PC-3 (cell line): Measurements from ENCODE around the gene SHISA8. TPM values are rescaled to one million over a fixed set of nuclear protein-coding genes. Genes with fewer than 3 reads are reported as not detected.

ENCODE experiments used
- ATAC-seq: fragments of 200-7000 bp; cut with Tn5 transposase; 2 replicates; pipeline ENCODE4 v1.9.1; 2020; ENCODE audit warnings: mild to moderate bottlenecking, moderate library complexity
- BruUV-seq: library from RNA; stranded (reverse); fragments of 400-500 nt; replicated peaks from 2 replicates; lab custom pipeline; 2021; lab: Mats Ljungman, UMichigan
- CTCF ChIA-PET: fragments of 300-600 bp; sonication (Branson Sonifier 250); formaldehyde crosslinking; loops from one replicate; lab custom pipeline; 2022; ENCODE audit warnings: antibody characterized with exemption; lab: Charles Lee
- POLR2A ChIA-PET: fragments of 300-600 bp; sonication (Branson Sonifier 250); formaldehyde crosslinking; loops from one replicate; lab custom pipeline; 2022; ENCODE audit warnings: antibody characterized with exemption; ENCODE audit not compliant: unreplicated experiment; lab: Charles Lee
- DNase-seq: peaks from one replicate; pipeline ENCODE4 v3.0.0-alpha.2; 2015
- H2AFZ ChIP-seq: fragments of 300-600 bp; sonication (generic); 2 replicates; pipeline ENCODE4 v1.6.0; 2016; ENCODE audit warnings: antibody characterized with exemption, low read length
- H3F3A ChIP-seq: fragments of 300-600 bp; sonication (generic); one replicate; pipeline ENCODE4 v1.6.0; 2017; ENCODE audit warnings: antibody characterized with exemption, low read length, control low read depth, mild to moderate bottlenecking; ENCODE audit not compliant: unreplicated experiment
- H3K27ac ChIP-seq: fragments of 300-600 bp; sonication (generic); 2 replicates; pipeline ENCODE4 v1.5.1; 2016; ENCODE audit warnings: mild to moderate bottlenecking, low read length
- H3K27me3 ChIP-seq: fragments of 300-600 bp; sonication (generic); 2 replicates; pipeline ENCODE4 v1.6.1; 2016; ENCODE audit warnings: low read length, mixed read lengths
- H3K36me3 ChIP-seq: fragments of 300-600 bp; sonication (generic); 2 replicates; pipeline ENCODE4 v1.6.1; 2016; ENCODE audit warnings: low read depth, mixed run types, low read length, mixed read lengths
- H3K4me1 ChIP-seq: fragments of 300-600 bp; sonication (generic); 2 replicates; pipeline ENCODE4 v1.5.1; 2016; ENCODE audit warnings: low read length; ENCODE audit not compliant: insufficient read depth
- H3K4me2 ChIP-seq: fragments of 300-600 bp; sonication (generic); 2 replicates; pipeline ENCODE4 v1.6.0; 2016; ENCODE audit warnings: low read length
- H3K4me3 ChIP-seq: fragments of 300-600 bp; sonication (generic); 2 replicates; pipeline ENCODE4 v1.5.1; 2016; ENCODE audit warnings: mild to moderate bottlenecking, low read length, mixed read lengths
- H3K79me2 ChIP-seq: fragments of 300-600 bp; sonication (generic); 2 replicates; pipeline ENCODE4 v1.6.1; 2017; ENCODE audit warnings: low read length, mixed read lengths
- H3K9ac ChIP-seq: fragments of 300-600 bp; sonication (generic); 2 replicates; pipeline ENCODE4 v1.6.0; 2016; ENCODE audit warnings: mild to moderate bottlenecking, low read length
- H3K9me2 ChIP-seq: fragments of 300-600 bp; sonication (generic); replicated peaks from 2 replicates; pipeline ENCODE4 v1.6.1; 2016; ENCODE audit warnings: mixed run types, low read length, mixed read lengths
- H3K9me3 ChIP-seq: fragments of 300-600 bp; sonication (generic); 2 replicates; pipeline ENCODE4 v1.6.1; 2016; ENCODE audit warnings: low read length, mixed read lengths
- H4K20me1 ChIP-seq: fragments of 300-600 bp; sonication (generic); 2 replicates; pipeline ENCODE4 v1.6.1; 2016; ENCODE audit warnings: low read length, mixed read lengths
- EZH2 ChIP-seq: fragments of 300-600 bp; sonication (generic); IDR thresholded peaks from one replicate; pipeline ENCODE4 v1.6.1; 2017; ENCODE audit warnings: antibody characterized with exemption, mild to moderate bottlenecking, low read length; ENCODE audit not compliant: unreplicated experiment
- EZH2phosphoT487 ChIP-seq: fragments of 300-600 bp; sonication (generic); IDR thresholded peaks from 2 replicates; pipeline ENCODE4 v1.6.1; 2018; ENCODE audit warnings: mild to moderate bottlenecking, antibody characterized with exemption, low read length, borderline replicate concordance
- intact Hi-C: fragments of 100-400 bp; cut with micrococcal nuclease; formaldehyde crosslinking; loops from 2 replicates; pipeline ENCODE4 v1.9.0; 2023
- total RNA-seq: library from RNA; depleted of rRNA; stranded (reverse); fragments of >200 nt; gene quantifications from 2 replicates; pipeline ENCODE4 v1.2.3, GENCODE V29; 2014
- TF ChIP-seq, protein P1 (sequence below): fragments of 300-600 bp; sonication (generic); conservative IDR thresholded peaks from 2 replicates; pipeline ENCODE4 v1.5.1; 2017; ENCODE audit warnings: antibody characterized with exemption, low read depth, mild to moderate bottlenecking, low read length

Gene SHISA8
- total RNA-seq, 1 experiment from 2014 or later = not detected

DNA sequence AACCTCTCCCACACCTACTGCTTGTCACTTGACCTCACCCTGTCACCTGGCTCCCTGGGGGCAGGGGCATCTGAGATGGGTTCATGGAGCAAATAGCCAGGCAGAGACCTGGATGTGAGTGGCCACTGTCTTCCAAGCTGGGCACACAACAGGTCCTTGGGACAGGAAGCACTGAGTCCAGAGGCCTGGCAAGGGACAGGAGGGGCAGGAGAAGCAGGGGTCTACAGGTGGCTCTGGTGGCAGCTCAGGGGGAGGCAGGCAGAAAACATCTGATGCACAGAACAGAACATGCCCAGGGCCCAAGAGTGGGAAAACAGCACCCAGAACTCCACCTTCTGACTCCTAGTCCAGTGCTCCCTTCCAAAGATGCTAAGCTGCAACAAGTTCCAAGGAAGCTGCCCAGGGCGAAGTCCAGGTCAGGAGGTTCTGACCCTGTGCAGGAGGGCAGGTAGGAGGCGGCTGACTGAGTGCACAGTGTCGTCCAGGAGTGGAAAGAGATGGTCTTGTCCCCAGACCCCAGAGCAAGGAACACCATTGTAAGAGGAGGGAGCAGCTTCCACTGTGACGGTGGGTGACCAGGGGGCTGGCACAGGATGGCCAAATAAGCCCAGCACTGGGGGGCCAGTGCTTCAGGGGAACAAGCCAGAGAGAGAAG is 8.2 kb upstream of the SHISA8 start:
- H3K27me3 ChIP-seq = no peaks in the 10 kb centered on the region
- H3K27ac ChIP-seq = no peak overlapping the region
- peaks cover 4% of the 10 kb centered on the region for H3K4me1 ChIP-seq
- no peaks in the 10 kb centered on the region for H3K9me2 ChIP-seq
- no peaks in the 10 kb centered on the region for H4K20me1 ChIP-seq
- no peaks in the 10 kb centered on the region for H3K36me3 ChIP-seq
- TF ChIP-seq EZH2 (no peak), EZH2phosphoT487 (no peak)
- ATAC-seq (no peak), DNase-seq (no peak)
- no peak overlapping the region for H3K9ac ChIP-seq
- no peaks in the 10 kb centered on the region for H3K79me2 ChIP-seq
- H3K9me3 ChIP-seq = no peaks in the 10 kb centered on the region
- no peaks in the 10 kb centered on the region for H3F3A ChIP-seq
- intact Hi-C loops = no loop called here
- H3K4me3 ChIP-seq = no peak overlapping the region
- ChIA-PET POLR2A (interaction anchor here (0.5 kb wide), 1 partner anchor 16 kb away, joined by 3 read pairs; no protein-coding TSS in a partner anchor), CTCF (no interaction called here)
- H3K4me2 ChIP-seq = no peak overlapping the region
- H2AFZ ChIP-seq = no peak overlapping the region
- no TSS peak for BruUV-seq

DNA sequence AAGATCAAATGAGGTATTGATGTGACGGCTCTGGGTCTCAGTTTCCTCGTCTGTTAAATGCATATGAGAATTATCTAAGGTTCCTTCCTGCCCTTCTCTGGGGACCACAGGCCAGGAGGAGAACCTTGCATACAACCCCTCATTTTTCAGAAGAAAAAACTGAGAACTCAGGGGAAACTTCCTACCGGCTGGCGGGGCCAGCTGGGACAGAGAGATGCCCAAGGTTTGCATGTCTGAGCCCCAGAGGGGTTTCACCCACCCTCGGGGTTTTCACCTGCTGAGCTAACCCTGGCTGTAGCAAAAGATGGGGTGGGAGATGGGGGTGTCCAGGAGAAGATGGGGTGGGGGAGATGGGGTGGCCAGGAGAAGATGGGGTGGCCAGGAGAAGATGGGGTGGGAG is 7.5 kb upstream of the SHISA8 start:
- Histone ChIP-seq H3K9me3 (no peaks in the 10 kb centered on the region), H3K27me3 (no peaks in the 10 kb centered on the region), H3K9me2 (no peaks in the 10 kb centered on the region), H3K4me3 (no peak overlapping the region), H3K79me2 (no peaks in the 10 kb centered on the region), H3F3A (no peaks in the 10 kb centered on the region), H3K4me1 (peaks cover 6% of the 10 kb centered on the region), H2AFZ (no peak overlapping the region), H3K36me3 (no peaks in the 10 kb centered on the region), H4K20me1 (no peaks in the 10 kb centered on the region), H3K27ac (no peak overlapping the region), H3K4me2 (no peak overlapping the region), H3K9ac (no peak overlapping the region)
- POLR2A ChIA-PET = no interaction called here
- no TSS peak for BruUV-seq
- no peak for TF ChIP-seq EZH2
- TF ChIP-seq EZH2phosphoT487 = no peak
- TF ChIP-seq, protein P1, sequence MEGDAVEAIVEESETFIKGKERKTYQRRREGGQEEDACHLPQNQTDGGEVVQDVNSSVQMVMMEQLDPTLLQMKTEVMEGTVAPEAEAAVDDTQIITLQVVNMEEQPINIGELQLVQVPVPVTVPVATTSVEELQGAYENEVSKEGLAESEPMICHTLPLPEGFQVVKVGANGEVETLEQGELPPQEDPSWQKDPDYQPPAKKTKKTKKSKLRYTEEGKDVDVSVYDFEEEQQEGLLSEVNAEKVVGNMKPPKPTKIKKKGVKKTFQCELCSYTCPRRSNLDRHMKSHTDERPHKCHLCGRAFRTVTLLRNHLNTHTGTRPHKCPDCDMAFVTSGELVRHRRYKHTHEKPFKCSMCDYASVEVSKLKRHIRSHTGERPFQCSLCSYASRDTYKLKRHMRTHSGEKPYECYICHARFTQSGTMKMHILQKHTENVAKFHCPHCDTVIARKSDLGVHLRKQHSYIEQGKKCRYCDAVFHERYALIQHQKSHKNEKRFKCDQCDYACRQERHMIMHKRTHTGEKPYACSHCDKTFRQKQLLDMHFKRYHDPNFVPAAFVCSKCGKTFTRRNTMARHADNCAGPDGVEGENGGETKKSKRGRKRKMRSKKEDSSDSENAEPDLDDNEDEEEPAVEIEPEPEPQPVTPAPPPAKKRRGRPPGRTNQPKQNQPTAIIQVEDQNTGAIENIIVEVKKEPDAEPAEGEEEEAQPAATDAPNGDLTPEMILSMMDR = no peak
- DNase-seq = no peak
- CTCF ChIA-PET = no interaction called here
- ATAC-seq = no peak
- intact Hi-C loops = no loop called here

DNA sequence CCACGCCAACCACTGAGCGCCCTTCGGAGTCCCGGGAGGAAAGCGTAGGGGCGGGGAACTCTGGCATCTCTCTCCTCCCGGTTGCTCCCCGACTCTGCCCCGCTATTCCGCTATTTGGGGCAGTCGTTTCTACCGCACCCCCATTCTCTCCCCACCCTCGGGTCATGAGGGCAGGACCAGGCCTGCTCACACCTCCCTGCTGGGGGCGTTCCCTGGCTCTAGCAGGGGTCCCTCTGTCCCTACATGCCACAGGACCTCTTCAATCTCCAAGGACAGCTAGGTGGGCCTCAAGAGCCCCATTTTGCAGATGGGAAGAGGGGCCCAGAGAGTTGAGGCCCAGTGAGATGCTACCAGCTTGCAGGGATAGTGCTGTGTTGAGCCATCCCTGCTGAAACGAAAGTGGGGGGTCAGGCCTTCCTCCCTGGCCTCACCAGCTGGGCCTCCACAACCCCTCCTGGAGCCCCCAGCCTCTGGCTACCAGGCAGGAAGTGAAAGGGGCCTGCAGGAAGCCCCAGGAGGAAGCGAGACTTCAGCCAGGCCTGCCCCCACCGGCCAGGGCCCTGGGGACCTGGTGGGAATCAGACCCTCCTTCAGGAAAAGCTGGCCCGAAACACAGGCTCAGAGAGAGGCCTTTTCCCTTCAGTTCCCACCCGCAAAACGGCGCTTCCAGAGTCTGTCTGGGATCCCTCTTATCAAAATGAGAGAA is 5.5 kb upstream of the SHISA8 start:
- TF ChIP-seq EZH2phosphoT487 (no peak), EZH2 (no peak)
- TF ChIP-seq, protein P1 = no peak
- no peaks in the 10 kb centered on the region for H3K9me2 ChIP-seq
- no peak overlapping the region for H3K4me2 ChIP-seq
- peaks cover 6% of the 10 kb centered on the region for H3K4me1 ChIP-seq
- POLR2A ChIA-PET = no interaction called here
- H3K4me3 ChIP-seq = no peak overlapping the region
- ATAC-seq (no peak), DNase-seq (no peak)
- H3K9me3 ChIP-seq = no peaks in the 10 kb centered on the region
- CTCF ChIA-PET = no interaction called here
- intact Hi-C loops = no loop called here
- no peak overlapping the region for H3K27ac ChIP-seq
- no peak overlapping the region for H3K9ac ChIP-seq
- H2AFZ ChIP-seq = no peak overlapping the region
- H3K36me3 ChIP-seq = no peaks in the 10 kb centered on the region
- no peaks in the 10 kb centered on the region for H4K20me1 ChIP-seq
- no peaks in the 10 kb centered on the region for H3K79me2 ChIP-seq
- no peaks in the 10 kb centered on the region for H3K27me3 ChIP-seq
- BruUV-seq = no TSS peak
- H3F3A ChIP-seq = no peaks in the 10 kb centered on the region
